Measurements from ENCODE around the gene SLC5A12. TPM values are rescaled to one million over a fixed set of nuclear protein-coding genes. Genes with fewer than 3 reads are reported as not detected.
"Not testable (repeated sequence)": the region's sequence is repeated elsewhere in the genome, so short reads cannot be mapped to it uniquely, and the experiment has no call there.

SLC5A12 gene
- total and polyA plus RNA-seq, 2 of the 4 experiments (the other 2 are of a cell fraction) = not detected

DNA sequence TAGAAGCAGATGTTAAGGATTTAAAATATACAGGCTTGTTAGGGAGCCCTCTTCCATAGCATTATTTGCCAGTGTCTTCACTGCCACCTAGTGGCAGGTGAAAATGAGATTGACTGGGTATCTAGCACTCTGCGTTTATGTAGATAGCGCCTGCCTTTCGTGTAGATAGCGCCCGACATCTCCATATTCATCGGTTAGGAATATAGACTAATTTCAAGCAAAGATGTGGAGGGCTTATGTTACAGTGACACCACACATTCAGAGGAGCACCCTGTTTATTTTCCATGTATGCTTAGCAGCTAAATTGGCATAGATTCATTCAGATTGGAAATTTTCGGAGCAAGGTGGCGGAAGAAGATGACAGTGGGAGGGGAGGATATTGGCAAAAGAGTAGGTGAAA lies 72.0 kb downstream of the SLC5A12 start:
- 100% methylated on average over 1 of the region's 8 CpGs; no CpG with 5 or more reads in 1 of the 2 experiments for WGBS, 2 experiments (ENCODE audit: extremely low coverage in 2 of 2, insufficient read length in 1 of 2)
- ChIA-PET CTCF (interaction anchor here (1.1 to 1.3 kb wide), 2 partner anchors 346 to 353 kb away, joined by 3 read pairs; no protein-coding TSS in a partner anchor), POLR2A (ENCODE audit: unreplicated experiment) (no interaction called here)
- H3K23ac ChIP-seq (ENCODE audit: low read depth, low read length) = no peak overlapping the region
- no peak overlapping the region for H2BK15ac ChIP-seq (ENCODE audit: low read depth, low read length)
- H3K4ac ChIP-seq (ENCODE audit: low read depth, low read length) = no peak overlapping the region
- H3K18ac ChIP-seq (ENCODE audit: low read depth, low read length) = no peak overlapping the region
- no peak overlapping the region for H2BK20ac ChIP-seq (ENCODE audit: low read depth, low read length)
- no peak overlapping the region for H4K91ac ChIP-seq (ENCODE audit: insufficient read depth, low read depth, low read length)
- no peaks in the 10 kb centered on the region for H3K9me3 ChIP-seq (ENCODE audit: control insufficient read depth, insufficient read depth, low read length)
- no peak overlapping the region for H3K27ac ChIP-seq (ENCODE audit: insufficient read depth, low read length)
- no peaks in the 10 kb centered on the region for H3K9me1 ChIP-seq (ENCODE audit: insufficient read depth, low read length)
- no peak overlapping the region for H4K5ac ChIP-seq (ENCODE audit: low read depth, low read length)
- H3K36me3 ChIP-seq (ENCODE audit: control insufficient read depth, insufficient read depth, low read length) = no peaks in the 10 kb centered on the region
- no peak overlapping the region for H3K4me2 ChIP-seq (ENCODE audit: low read depth, low read length)
- dilution Hi-C loops (cut with HindIII; ENCODE audit: low sequenced_read_pairs, unreplicated experiment) = no loop called here
- no peak overlapping the region for H3K4me3 ChIP-seq (ENCODE audit: insufficient read depth, low read depth, low read length)
- in situ Hi-C loops (cut with MboI; ENCODE audit: low sequenced_read_pairs) = loop anchor here (10.0 kb wide), 1 partner anchor 355 kb away; no protein-coding TSS in a partner anchor
- ATAC-seq (ENCODE audit: low read depth) (peak; percentile 89), DNase-seq (peak; percentile 53)
- H3K14ac ChIP-seq (replicated peaks; ENCODE audit: low read depth, low read length) = no peak overlapping the region
- intact Hi-C loops (cut with micrococcal nuclease) = loop anchor here (1.0 to 10.0 kb wide), 2 partner anchors 353 to 505 kb away; no protein-coding TSS in a partner anchor
- no peak overlapping the region for H2BK120ac ChIP-seq (ENCODE audit: low read depth, low read length)
- no TSS peak for BruUV-seq (replicated peaks)
- H2AK9ac ChIP-seq (replicated peaks; ENCODE audit: low read depth, low read length, poor library complexity) = peak overlapping the region; percentile 13
- no peak overlapping the region for H2BK5ac ChIP-seq (ENCODE audit: low read depth, low read length, poor library complexity, severe bottlenecking)
- H3K27me3 ChIP-seq (ENCODE audit: control insufficient read depth, insufficient read depth, low read length) = no peaks in the 10 kb centered on the region
- H3K79me1 ChIP-seq (ENCODE audit: low read depth in 1 of 2, low read length in 2 of 2) = no peaks in the 10 kb centered on the region
- peak overlapping the region; percentile 56 for H2AFZ ChIP-seq (replicated peaks; ENCODE audit: low read length, poor library complexity)
- no peaks in the 10 kb centered on the region for H3K4me1 ChIP-seq (ENCODE audit: control insufficient read depth, insufficient read depth, low read length)
- H3K56ac ChIP-seq (ENCODE audit: extremely low read depth, insufficient read depth, low read length) = no peak overlapping the region
- no peak overlapping the region for H3K9ac ChIP-seq (ENCODE audit: low read depth, low read length)
- H4K20me1 ChIP-seq (ENCODE audit: insufficient read depth, low read length) = no peaks in the 10 kb centered on the region
- H2AK5ac ChIP-seq (ENCODE audit: low read depth, low read length) = no peak overlapping the region
- TF ChIP-seq, protein P1, sequence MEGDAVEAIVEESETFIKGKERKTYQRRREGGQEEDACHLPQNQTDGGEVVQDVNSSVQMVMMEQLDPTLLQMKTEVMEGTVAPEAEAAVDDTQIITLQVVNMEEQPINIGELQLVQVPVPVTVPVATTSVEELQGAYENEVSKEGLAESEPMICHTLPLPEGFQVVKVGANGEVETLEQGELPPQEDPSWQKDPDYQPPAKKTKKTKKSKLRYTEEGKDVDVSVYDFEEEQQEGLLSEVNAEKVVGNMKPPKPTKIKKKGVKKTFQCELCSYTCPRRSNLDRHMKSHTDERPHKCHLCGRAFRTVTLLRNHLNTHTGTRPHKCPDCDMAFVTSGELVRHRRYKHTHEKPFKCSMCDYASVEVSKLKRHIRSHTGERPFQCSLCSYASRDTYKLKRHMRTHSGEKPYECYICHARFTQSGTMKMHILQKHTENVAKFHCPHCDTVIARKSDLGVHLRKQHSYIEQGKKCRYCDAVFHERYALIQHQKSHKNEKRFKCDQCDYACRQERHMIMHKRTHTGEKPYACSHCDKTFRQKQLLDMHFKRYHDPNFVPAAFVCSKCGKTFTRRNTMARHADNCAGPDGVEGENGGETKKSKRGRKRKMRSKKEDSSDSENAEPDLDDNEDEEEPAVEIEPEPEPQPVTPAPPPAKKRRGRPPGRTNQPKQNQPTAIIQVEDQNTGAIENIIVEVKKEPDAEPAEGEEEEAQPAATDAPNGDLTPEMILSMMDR (conservative IDR thresholded peaks at IDR 0.05; ENCODE audit: low read depth, low read length) = peak; percentile 67
- TF ChIP-seq, protein P2, sequence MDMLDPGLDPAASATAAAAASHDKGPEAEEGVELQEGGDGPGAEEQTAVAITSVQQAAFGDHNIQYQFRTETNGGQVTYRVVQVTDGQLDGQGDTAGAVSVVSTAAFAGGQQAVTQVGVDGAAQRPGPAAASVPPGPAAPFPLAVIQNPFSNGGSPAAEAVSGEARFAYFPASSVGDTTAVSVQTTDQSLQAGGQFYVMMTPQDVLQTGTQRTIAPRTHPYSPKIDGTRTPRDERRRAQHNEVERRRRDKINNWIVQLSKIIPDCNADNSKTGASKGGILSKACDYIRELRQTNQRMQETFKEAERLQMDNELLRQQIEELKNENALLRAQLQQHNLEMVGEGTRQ (IDR thresholded peaks at IDR 0.05; ENCODE audit: low read depth, low read length) = no peak
- peak; percentile 47 for TF ChIP-seq SMC3 (IDR thresholded peaks at IDR 0.05; ENCODE audit: low read depth, low read length)
- peak; percentile 60 for TF ChIP-seq RAD21 (IDR thresholded peaks at IDR 0.05; ENCODE audit: low read length)
- no peak overlapping the region for H4K8ac ChIP-seq (ENCODE audit: low read depth in 2 of 2, low read length in 2 of 2)

DNA sequence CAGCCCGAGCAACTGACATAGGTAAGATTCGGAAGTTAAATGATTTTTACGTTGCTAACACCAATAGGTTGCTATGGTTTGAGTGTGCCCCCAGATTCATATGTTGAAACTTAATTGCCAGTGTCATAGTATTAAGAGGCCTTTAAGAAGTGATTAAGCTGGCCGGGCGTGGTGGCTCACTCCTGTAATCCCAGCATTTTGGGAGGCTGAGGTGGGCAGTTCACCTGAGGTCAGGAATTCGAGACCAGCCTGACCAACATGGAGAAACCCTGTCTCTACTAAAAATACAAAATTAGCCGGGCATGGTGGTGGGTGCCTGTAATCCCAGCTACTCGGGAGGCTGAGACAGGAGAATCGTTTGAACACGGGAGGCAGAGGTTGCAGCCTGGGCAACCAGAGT lies 78.5 kb downstream of the SLC5A12 start:
- H3K9me3 ChIP-seq (ENCODE audit: control insufficient read depth, insufficient read depth, low read length); H3K27ac ChIP-seq (ENCODE audit: insufficient read depth, low read length); BruUV-seq (replicated peaks); H3K4ac ChIP-seq (ENCODE audit: low read depth, low read length); H3K4me2 ChIP-seq (ENCODE audit: low read depth, low read length); H2AK9ac ChIP-seq (replicated peaks; ENCODE audit: low read depth, low read length, poor library complexity); H2BK120ac ChIP-seq (ENCODE audit: low read depth, low read length); H3K9me1 ChIP-seq (ENCODE audit: insufficient read depth, low read length); H3K4me3 ChIP-seq (ENCODE audit: insufficient read depth, low read depth, low read length); H3K79me1 ChIP-seq (ENCODE audit: low read depth in 1 of 2, low read length in 2 of 2); in situ Hi-C loops (cut with MboI; ENCODE audit: low sequenced_read_pairs); H3K36me3 ChIP-seq (ENCODE audit: control insufficient read depth, insufficient read depth, low read length); H2AK5ac ChIP-seq (ENCODE audit: low read depth, low read length); H2BK15ac ChIP-seq (ENCODE audit: low read depth, low read length); dilution Hi-C loops (cut with HindIII; ENCODE audit: low sequenced_read_pairs, unreplicated experiment); H2BK20ac ChIP-seq (ENCODE audit: low read depth, low read length); H3K9ac ChIP-seq (ENCODE audit: low read depth, low read length); DNase-seq; H3K23ac ChIP-seq (ENCODE audit: low read depth, low read length); H3K27me3 ChIP-seq (ENCODE audit: control insufficient read depth, insufficient read depth, low read length); H2BK5ac ChIP-seq (ENCODE audit: low read depth, low read length, poor library complexity, severe bottlenecking); H3K4me1 ChIP-seq (ENCODE audit: control insufficient read depth, insufficient read depth, low read length); ATAC-seq (ENCODE audit: low read depth); H3K56ac ChIP-seq (ENCODE audit: extremely low read depth, insufficient read depth, low read length); H2AFZ ChIP-seq (replicated peaks; ENCODE audit: low read length, poor library complexity); H3K14ac ChIP-seq (replicated peaks; ENCODE audit: low read depth, low read length); intact Hi-C loops (cut with micrococcal nuclease); H4K20me1 ChIP-seq (ENCODE audit: insufficient read depth, low read length); H4K8ac ChIP-seq (ENCODE audit: low read depth in 2 of 2, low read length in 2 of 2); H4K5ac ChIP-seq (ENCODE audit: low read depth, low read length); POLR2A ChIA-PET (ENCODE audit: unreplicated experiment); H4K91ac ChIP-seq (ENCODE audit: insufficient read depth, low read depth, low read length); H3K18ac ChIP-seq (ENCODE audit: low read depth, low read length): not testable (repeated sequence)
- CTCF ChIA-PET = interaction anchor here (0.7 kb wide), 1 partner anchor 276 kb away, joined by 4 read pairs; no protein-coding TSS in a partner anchor
- 100% methylated on average over 2 of the region's 10 CpGs; no CpG with 5 or more reads in 1 of the 2 experiments for WGBS, 2 experiments (ENCODE audit: extremely low coverage in 2 of 2, insufficient read length in 1 of 2)

All from IMR-90 (cell line).